ENCODE data around the gene INSYN2B.
"Not testable (repeated sequence)": the region's sequence is repeated elsewhere in the genome, so short reads cannot be mapped to it uniquely, and the experiment has no call there.

INSYN2B gene

DNA sequence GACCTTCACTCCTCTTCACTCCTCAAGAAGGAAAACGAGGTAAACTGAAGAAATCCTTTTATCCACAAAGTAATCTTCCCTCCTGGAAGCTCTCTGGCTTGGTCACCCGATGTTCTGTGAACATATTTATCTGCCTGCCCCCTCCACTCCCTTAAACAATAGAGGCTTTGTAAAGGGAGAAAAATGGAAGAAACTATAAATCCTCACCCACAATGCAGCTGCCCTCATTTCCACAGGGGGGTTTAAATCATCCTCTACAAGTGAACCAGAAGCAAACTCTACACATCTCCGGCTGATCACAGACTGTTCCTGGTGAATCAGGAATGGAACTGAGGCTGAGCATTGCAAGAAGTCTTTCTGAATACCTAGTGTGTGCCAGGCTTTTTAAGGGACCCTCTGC, 7.2 kb downstream of the INSYN2B start:
- no peak for DNase-seq (ENCODE audit: low read depth in 2 of 2)

DNA sequence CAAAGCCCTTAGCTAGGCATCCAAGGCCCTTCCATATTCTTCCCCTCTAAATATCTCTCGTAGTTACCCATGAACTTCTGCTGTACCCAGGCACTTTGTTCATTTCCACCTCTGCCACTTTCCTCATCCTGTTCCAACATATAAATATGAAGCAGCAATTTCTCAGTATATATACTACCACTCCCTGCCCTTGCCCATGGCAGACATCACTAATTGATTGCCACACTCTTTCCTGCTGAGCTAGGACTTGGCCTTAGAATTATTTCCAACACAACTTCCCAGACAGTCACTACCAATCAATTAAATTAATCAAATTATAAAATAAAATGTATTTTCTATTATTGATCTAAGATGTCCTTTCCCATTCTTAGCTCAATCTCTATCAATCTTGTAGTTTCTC, 8.5 kb downstream of the INSYN2B start:
- no peak for DNase-seq (ENCODE audit: low read depth in 2 of 2)

DNA sequence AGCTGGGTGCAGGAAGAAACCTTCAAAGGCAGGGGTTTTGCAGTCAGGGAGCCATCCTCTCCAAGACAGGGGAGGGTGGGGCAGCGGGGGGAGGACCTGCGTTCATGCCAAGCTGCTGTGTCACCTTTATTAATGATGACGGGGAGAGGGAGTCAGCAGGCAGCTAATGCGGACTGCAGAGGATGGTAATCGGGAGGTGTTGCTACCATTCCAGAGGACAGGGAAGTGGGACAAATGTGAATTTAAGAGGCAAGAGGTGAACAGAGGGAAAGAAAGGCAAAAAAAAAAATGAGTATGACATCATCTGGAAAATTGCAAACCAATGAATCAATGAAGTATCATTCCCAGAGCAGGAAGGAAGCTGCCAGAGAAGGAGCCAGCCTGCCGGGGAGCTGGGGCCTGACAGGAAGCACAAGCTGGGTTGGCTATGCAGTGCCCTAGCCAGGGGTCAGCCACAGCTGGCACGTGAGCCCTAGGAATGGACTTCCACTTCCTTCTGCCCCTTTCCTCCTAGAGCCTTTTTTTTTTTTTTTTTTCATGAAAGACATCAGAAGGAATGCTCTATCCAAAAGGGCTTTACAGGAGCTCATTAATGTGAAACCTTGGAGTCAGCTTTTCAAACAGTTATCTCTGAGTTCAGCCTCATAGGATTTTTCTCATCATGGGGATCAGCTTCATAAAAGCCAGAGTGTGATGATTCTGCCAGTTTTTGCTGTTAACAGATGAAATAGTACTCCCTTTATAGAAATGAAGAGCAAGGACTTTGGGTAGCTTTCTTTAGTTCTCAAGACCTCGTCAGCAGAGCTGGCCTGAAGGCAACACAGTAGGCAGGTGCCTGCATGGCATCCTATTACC, 9.2 kb downstream of the INSYN2B start:
- no peak for DNase-seq (ENCODE audit: low read depth in 2 of 2)

- DNase-seq (ENCODE audit: low read depth in 2 of 2): no peak
Measured at GRCh38 chr5:169970339-169970738, 10.0 kb downstream of the INSYN2B start.

GRCh38 chr5:169964246-169964645, 16.0 kb downstream of the INSYN2B start:
- no peak for DNase-seq (ENCODE audit: low read depth in 2 of 2)

DNA sequence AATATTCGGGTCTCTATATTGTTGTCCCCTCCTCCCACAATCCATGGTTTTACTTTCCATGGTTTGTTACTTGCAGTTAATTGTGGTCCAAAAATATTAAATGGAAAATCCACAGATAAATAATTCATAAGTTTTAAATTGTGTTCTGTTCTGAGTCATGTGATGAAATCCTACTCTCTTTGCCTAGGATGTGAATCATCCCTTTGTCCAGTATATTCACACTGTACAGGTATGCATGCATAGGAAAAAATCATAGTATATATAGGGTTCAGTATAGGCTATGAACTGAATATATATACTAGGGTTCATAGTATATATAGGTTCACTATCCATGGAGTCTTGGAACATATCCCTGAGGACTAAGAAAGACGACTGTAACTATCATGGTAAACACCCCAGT, 19.6 kb downstream of the INSYN2B start:
- no peak for DNase-seq (ENCODE audit: low read depth in 2 of 2)

- DNase-seq (ENCODE audit: low read depth in 2 of 2): no peak
Measured at GRCh38 chr5:169958278-169958677, 22.0 kb downstream of the INSYN2B start.

- DNase-seq (ENCODE audit: low read depth in 2 of 2): no peak
Measured at GRCh38 chr5:169956756-169957155, 23.5 kb downstream of the INSYN2B start.

DNA sequence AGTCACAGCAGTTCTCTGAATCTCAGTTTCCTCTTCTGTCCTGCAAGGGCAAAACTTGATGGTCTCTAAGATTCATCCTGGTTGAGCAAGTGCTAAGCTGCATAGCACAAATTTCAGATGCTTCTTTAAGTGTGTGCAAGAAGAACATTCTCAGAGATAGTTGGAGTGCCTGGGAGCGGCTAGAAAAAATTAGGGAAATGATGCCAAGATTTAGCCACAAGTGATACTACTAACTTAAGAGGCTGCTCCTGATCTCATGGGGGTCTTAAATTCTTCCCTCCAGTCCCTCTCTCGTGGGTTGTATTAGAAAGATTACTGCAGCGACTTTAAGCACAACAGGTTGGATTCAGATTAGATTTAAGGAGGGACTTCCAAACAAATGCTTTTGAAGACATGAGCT, 24.2 kb downstream of the INSYN2B start:
- no peak for DNase-seq (ENCODE audit: low read depth in 2 of 2)

DNA sequence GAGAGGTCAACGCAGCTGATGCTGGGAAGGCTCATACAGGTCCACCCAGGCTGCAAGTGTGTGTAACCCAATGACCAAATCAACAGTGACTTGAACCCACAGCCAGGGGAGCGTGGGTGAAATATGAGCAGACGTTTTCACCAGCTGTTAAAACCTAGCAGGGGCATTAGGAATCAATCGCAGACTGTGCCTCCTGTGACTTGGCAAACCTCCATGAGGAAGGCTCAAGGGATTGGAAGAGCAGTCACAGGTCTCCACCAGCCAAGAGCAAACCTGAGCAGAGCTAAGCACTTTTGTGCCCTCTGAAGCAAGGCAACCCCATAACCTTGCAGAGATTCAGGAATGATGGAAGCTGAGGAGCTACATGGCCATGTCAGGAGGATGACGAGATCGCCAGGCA, 25.5 kb downstream of the INSYN2B start:
- no peak for DNase-seq (ENCODE audit: low read depth in 2 of 2)

DNA sequence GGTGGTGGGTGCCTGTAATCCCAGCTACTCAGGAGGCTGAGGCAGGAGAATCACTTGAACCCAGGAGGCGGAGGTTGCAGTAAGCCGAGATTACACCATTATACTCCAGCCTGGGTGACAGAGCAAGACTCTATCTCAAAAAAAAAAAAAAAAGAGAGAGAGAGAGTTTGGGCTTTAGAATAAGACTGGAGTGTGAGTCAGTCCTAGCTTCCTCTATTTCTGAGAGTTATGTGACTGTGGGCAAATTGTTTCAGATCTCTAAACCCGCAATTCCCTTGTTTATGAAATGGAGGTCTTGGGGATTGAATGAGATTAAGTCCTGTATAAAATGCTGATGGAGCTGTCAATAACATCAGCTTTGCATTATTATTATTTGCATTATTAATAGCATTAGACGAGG, 27.1 kb downstream of the INSYN2B start:
- not testable (repeated sequence) for DNase-seq (ENCODE audit: low read depth in 2 of 2)

GRCh38 chr5:169950333-169950732, 30.0 kb downstream of the INSYN2B start:
- no peak for DNase-seq (ENCODE audit: low read depth in 2 of 2)

- no peak for DNase-seq (ENCODE audit: low read depth in 2 of 2)
Measured at GRCh38 chr5:169946743-169947295, 33.5 kb downstream of the INSYN2B start.

GRCh38 chr5:169945831-169946261, 34.4 kb downstream of the INSYN2B start:
- no peak for DNase-seq (ENCODE audit: low read depth in 2 of 2)

DNA sequence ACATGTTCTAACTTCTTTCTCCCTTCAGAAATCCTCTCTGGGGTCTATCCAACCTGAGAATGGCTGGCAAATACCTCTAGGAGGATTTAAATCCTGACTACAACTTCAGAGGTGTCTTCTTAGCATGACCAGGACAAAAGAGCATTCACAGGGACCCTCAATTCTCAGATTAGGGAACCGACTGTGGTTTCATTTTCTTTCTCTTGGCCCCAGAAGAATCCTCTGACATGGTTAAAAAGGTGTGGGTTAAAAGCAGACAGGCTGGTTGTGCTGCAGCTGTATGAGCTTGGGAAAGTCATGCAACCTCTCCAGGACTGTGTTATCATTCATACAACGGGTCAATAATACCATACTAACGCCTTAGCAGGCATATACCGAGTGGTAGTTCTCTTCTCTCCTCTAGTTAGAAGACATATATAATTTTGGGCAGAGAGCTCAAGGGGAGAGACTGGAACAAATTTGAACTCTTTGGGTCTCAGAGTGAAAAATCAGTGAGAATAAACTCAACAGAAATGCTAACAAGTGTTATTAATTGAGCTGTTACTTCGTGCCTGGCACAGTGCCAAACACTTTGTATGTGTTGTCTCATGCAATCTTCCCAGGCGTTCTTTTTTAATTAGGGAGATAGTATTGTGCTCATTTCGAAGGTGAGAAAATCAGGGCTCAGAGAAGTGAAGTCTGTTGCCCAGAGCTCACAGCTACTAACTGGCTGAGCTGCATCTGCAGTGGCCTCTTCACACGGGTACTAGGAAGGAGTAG, 35.2 kb downstream of the INSYN2B start:
- no peak for DNase-seq (ENCODE audit: low read depth in 2 of 2)

- DNase-seq (ENCODE audit: low read depth in 2 of 2): no peak
Measured at GRCh38 chr5:169944115-169944514, 36.2 kb downstream of the INSYN2B start.

- DNase-seq (ENCODE audit: low read depth in 2 of 2): no peak
Measured at GRCh38 chr5:169943026-169943425, 37.3 kb downstream of the INSYN2B start.

- no peak for DNase-seq (ENCODE audit: low read depth in 2 of 2)
Measured at GRCh38 chr5:169942181-169942580, 38.1 kb downstream of the INSYN2B start.

DNA sequence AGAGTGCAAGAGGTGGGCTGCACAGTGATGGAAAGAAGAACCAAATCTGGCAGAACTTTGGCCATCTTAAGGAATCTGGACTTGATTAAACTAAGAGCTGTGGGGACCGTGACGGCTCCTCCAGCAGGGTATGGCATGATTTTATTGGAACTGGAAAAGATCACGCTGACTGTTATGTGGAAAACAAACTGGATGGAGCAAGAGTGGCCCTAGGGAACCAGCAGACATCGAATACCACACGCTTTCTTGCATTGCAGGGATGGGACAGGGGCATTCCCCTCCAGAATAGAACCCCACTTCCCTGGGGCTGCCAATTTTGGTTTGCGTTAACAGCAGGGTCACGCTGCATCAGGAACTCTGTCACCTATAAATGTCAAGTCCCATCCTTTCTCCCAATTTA, 38.8 kb downstream of the INSYN2B start:
- no peak for DNase-seq (ENCODE audit: low read depth in 2 of 2)

GRCh38 chr5:169939731-169940130, 40.6 kb downstream of the INSYN2B start:
- DNase-seq (ENCODE audit: low read depth in 2 of 2): no peak

GRCh38 chr5:169938439-169938838, 41.9 kb downstream of the INSYN2B start:
- no peak for DNase-seq (ENCODE audit: low read depth in 2 of 2)

DNA sequence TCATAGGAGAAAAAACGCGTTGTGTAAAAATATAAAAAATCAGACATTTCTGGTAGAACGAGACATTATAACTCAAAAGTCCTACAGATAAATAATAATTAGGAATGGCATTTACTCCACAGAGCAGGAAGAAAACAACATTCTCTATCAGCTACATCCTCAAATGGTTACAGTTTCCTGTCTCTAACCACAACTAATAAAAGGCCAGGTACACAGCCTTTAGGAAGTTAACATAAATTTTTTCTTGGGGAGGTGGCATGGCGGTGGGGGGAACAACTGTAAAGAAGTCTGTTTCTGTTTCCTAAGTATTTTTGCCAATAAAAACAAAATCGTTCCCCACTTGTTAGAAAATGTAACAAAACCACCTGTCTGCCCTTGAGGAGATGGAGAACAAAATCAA, 44.5 kb downstream of the INSYN2B start:
- no peak for DNase-seq (ENCODE audit: low read depth in 2 of 2)

DNA sequence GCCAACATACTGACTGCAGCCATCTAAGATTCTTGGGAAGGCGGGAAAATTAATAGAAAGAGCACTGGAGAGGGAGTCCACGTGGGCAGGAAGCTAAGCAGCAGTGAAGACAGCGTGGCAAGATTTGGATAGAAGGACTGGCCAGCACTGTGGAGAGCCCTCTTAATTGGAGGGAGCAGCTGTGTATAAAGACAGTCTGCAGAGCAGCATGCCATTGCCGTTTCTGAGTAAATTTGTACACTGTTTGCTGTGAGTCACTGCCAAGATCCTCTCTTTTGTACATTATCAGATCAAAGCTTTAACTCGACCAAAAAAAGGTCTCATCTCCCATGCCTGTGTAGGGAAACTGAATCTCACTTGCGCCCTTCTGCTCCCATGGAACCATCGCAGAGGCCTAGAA, 45.3 kb downstream of the INSYN2B start:
- DNase-seq (ENCODE audit: low read depth in 2 of 2): no peak
